NCI-H2171 (cell line): ENCODE results near the gene OPTC.
"Not testable (repeated sequence)": the region's sequence is repeated elsewhere in the genome, so short reads cannot be mapped to it uniquely, and the experiment has no call there.

Experiments used
- DNase-seq: peaks from one replicate; lab custom pipeline; 2025; lab: John Stamatoyannopoulos, UW

Gene OPTC

DNA sequence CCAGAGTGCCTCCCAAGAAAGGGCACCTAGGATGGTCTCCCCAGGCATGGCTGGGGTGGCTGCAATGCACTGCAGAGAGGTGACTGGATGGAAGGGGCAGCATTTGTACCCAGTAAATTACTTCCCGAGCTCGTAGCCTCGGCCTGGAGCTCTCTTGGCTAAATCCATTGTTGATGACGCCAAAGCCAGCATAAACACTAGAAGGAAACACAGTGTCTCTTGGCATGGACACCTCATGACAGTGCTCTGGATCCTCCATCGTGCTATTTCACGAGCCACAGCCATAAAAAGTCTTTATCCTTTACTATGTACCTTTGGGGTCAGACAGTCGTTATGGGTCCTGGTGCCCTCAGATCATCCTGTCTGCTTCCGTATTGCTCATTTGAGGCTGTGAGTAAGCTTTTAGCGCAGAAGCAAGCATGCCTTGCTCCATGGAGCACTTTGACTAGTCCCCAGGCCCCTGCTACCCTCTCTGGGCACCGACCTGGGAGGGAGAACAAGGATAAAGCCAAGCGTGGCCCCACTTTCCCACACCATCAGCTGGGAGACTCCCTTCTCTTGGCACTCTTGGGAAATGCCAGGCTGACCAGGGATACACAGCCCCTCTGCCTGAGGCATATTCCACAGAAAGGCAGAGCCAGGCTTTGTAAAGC lies 28.7 kb upstream of the OPTC start:
- no peak for DNase-seq

DNA sequence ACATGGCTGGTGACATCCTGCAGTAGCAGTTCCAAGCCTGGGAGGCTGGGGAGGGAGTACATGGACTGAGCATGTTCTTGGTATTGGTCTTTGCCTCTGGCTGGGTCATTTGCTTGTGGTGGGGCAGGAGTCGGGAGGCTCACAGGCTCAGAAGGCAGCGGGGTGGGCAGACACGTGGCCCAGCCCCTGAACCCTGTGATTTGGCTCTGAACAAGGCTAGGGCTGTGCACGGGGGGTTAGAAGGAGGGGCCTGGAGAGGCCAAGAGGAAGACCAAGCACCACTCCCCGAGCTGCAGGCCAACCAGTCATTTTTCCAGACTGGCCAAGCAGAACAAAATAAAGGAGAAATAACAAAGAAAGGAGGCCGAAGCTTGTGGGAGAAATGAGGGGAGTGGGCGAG lies 28.0 kb upstream of the OPTC start:
- no peak for DNase-seq

DNA sequence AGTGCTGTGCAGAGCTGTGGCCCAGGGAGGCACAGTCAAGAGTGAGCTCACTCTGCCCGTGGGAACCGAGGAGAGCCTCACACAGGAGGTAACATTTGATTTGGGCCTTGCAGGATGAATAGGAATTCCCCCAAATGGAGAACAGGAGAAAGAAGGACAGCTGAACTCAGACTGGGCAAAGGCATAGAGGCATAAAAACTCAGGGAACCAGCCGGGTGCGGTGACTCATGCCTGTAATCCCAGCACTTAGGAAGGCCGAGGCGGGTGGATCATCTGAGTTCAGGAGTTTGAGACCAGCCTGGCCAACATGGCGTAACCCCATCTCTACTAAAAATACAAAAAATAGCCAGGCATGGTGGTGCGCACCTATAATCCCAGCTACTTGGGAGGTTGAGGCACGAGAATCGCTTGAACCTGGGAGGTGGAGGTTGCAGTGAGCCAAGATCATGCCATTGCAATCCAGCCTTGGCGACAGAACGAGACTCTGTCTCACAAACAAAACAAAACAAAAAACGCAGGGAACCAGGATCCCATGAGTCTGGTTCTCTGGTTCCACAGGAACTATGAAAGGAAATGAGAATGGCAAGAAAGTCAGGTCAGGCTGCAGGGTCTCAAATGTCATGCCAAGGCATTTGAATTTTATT lies 26.9 kb upstream of the OPTC start:
- DNase-seq = not testable (repeated sequence)

DNA sequence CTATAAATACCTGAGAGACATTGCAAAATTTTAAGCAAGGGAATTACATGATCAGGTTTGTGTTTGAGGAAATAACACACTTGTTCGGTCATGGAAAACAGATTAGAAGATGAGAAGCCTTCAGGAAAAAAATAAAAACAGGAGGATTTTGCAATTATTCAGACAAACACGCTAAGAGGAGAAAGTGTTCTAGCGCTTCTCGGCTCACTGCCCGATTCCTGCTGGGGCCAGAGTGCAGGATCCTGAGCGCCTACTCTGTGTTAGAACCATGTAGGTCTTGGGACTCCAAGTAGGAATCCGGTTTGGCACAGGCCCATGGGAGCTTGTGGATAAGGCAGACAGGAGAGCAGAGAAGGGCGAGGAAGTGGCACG lies 26.4 kb upstream of the OPTC start:
- no peak for DNase-seq

- no peak for DNase-seq
These were observed 25.6 kb upstream of the OPTC start for GRCh38 chr1:203468326-203468725.

- no peak for DNase-seq
These were observed 23.7 kb upstream of the OPTC start for GRCh38 chr1:203470240-203470639.

- no peak for DNase-seq
These were observed 22.1 kb upstream of the OPTC start for GRCh38 chr1:203471841-203472240.

DNA sequence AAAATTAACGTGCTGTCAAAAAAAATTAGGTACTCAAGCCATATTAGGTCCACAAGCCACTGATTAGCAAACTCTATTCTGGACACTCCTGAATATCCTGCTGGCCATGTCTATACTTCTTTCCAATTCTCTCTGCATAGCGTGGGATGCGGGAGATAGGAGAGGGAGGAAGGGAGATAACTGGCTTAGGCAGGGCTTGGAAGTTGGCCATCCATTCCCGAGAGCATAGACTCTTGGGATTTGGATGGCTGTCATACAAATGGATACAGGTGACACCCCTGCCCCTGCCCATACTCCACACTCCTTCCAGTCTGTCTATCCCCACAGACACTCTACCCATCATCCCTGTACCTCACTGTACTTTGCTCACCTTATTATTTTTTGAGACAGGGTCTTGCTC lies 20.7 kb upstream of the OPTC start:
- no peak for DNase-seq

GRCh38 chr1:203473781-203474305 lies 20.1 kb upstream of the OPTC start:
- no peak for DNase-seq

- peak; percentile 26 for DNase-seq
These were observed 18.7 kb upstream of the OPTC start, which contains the start of gene PRELP for GRCh38 chr1:203475012-203475981. Gene PRELP, plus strand, starts transcription at chr1:203475806. Its CDS starts 7,379 bp downstream, at chr1:203483185.

DNA sequence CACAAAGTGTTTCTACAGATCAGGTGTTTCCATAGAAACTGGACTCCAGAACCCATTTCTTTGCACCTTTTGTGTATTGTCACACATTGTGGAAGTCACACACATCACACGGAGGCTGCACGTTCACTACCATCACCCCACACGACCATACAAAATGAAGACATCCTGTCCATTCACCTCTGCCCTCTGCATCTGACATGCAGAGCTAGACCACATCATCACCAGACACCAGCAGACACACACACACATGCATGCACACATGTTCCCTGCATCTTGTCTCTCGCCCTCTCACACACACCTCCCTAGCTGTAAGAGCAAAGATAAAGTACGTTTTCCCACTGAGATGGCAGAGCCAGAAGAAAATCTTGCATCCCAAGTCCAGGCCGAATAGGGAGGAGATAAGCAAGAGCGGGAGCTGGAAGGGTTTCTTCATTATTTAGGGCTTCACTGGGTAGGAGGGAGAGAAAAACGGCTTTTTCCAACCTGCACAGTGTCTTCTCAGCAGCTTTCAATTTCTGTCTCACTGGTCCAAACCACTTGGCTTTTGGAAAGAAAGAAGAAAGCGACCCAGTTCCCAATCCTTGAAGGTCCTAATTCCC lies 17.6 kb upstream of the OPTC start:
- no peak for DNase-seq

GRCh38 chr1:203477748-203478147 lies 16.2 kb upstream of the OPTC start:
- DNase-seq = no peak

DNA sequence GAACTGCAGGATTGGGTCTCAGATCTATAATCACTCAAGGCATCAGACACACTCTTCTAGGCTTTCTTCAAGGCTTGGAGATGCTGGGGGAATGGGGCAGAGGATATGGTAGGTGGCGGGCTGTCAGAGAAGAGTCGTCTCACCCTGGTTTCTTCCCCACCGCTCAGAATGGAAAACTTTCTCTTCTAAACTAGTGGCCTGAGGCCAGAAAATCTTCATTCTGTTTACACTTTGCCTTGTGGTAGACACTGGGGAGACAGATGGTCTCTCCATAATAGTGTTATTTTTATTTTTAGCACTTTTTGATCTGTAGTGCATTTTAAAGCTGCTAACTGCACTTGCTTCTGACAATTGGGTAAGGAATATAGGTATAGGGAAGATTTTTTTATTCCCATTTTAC lies 15.7 kb upstream of the OPTC start:
- DNase-seq = no peak

- DNase-seq = no peak
These were observed 15.0 kb upstream of the OPTC start for GRCh38 chr1:203478986-203479385.

DNA sequence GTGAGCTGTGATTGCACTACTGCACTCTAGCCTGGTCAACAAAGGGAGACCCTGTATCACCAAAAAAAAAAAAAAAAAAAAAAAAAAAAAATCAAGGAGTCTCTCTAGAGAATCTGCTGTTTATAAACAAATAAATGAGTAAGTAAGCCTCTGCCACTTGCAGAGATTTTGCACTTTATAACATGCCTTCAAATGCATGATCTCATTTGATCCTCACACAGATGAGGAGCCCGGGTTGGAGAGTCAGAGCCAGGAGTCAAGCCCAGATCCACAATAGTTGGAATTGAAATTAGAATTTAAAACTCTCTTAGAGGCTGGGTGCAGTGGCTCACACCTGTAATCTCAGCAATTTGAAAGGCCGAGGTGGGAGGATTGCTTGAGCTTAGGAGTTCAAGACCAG lies 14.3 kb upstream of the OPTC start:
- DNase-seq = no peak

DNA sequence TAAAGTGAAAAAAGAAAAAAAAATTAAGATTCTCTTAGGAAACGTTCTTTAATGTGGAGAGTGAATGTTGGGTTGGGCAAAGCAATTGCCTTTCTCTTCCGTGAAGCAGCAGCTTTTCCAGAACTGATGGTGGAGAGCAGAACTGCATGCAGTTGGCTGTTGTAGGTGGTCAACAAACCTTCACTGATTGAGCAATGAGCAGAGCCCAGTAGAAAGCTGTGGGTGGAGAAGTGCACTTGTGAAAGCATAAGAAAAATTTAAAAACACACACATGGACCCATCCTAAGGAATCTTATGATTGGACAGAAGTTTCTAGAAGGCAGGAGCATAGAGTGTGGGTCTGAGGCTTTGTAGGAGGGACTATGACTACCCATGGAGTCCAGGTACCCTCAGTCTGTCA lies 13.9 kb upstream of the OPTC start:
- DNase-seq = no peak

GRCh38 chr1:203480525-203481084 lies 13.3 kb upstream of the OPTC start:
- DNase-seq = peak; percentile 28

GRCh38 chr1:203481196-203481595 lies 12.8 kb upstream of the OPTC start:
- no peak for DNase-seq

GRCh38 chr1:203486618-203487370 lies 7.2 kb upstream of the OPTC start:
- no peak for DNase-seq

GRCh38 chr1:203488539-203488938 lies 5.4 kb upstream of the OPTC start:
- DNase-seq = no peak

DNA sequence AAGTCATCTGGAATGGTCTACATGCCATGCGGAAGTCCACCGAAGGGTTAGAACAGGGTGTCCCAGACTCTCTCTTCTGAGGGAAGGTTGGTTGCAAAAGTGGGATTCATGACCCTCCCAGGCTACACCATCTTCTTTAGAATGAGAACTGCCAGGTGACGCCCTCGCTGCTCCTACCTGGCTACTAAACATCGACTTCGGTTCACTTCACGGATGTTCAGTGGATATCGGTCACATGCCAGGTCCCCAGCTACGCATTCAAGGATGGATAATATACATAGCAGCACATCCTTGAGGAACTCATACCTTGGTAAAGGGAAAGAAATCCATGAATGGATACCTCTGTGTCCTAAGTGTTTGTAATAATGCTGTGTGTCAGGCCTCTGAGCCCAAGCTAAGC lies 3.3 kb upstream of the OPTC start:
- no peak for DNase-seq
